Lower lobe of right lung (tissue), 2 donors: ENCODE results near the gene PRKN. TPM values are rescaled to one million over a fixed set of nuclear protein-coding genes. Genes with fewer than 3 reads are reported as not detected.

Experiments
- ATAC-seq, 2 donors: fragments of 200-7000 bp; cut with Tn5 transposase; one replicate each; pipeline ENCODE4 v1.9.1; 2020 to 2022; ENCODE audit warnings: mild to moderate bottlenecking in 2 of 2, moderate library complexity in 2 of 2
- DNase-seq: peaks from one replicate; pipeline ENCODE4 v3.0.0-alpha.2; 2020
- H3K27ac ChIP-seq: fragments of 200-600 bp; one replicate; pipeline ENCODE4 v1.8.0; 2022
- H3K27me3 ChIP-seq: fragments of 200-600 bp; one replicate; pipeline ENCODE4 v1.8.0; 2022; ENCODE audit warnings: low read depth
- H3K36me3 ChIP-seq: fragments of 200-600 bp; one replicate; pipeline ENCODE4 v1.8.0; 2022; ENCODE audit warnings: mild to moderate bottlenecking
- H3K4me1 ChIP-seq: fragments of 200-600 bp; one replicate; pipeline ENCODE4 v1.8.0; 2022
- H3K4me3 ChIP-seq: fragments of 200-600 bp; one replicate; pipeline ENCODE4 v1.8.0; 2022; ENCODE audit warnings: mild to moderate bottlenecking
- H3K9me3 ChIP-seq: fragments of 200-600 bp; one replicate; pipeline ENCODE4 v1.8.0; 2022
- CTCF ChIP-seq: fragments of 200-600 bp; IDR thresholded peaks from one replicate; pipeline ENCODE4 v1.8.0; 2022; ENCODE audit warnings: antibody characterized with exemption, mild to moderate bottlenecking
- intact Hi-C: fragments of 100-400 bp; cut with DNase I; formaldehyde crosslinking; loops from one replicate; pipeline ENCODE4 v1.11.0; 2022
- total RNA-seq: library from RNA; stranded (reverse); fragmentation: NEBNext Ultra II Directional; extraction: Animal tissue kit (Norgen Biotek cat#: 25700); gene quantifications from one replicate; pipeline ENCODE4 v1.2.1, GENCODE V29; 2021
- donor health status: DM: no; HTN: yes; CAD: no; lungs with severe emphysema.

The PRKN gene
- total RNA-seq, 1 donor from 2014 or later = 6.1 TPM

GRCh38 chr6:162306616-162307015 is 420.9 kb downstream of the PRKN start:
- Histone ChIP-seq H3K4me1 (no peaks in the 10 kb centered on the region), H3K36me3 (no peaks in the 10 kb centered on the region), H3K27ac (no peak overlapping the region), H3K9me3 (no peaks in the 10 kb centered on the region), H3K27me3 (no peaks in the 10 kb centered on the region), H3K4me3 (no peak overlapping the region)
- no peak for ATAC-seq
- DNase-seq = no peak
- no peak for TF ChIP-seq CTCF
- intact Hi-C loops = no loop called here

GRCh38 chr6:162301128-162301527 is 426.4 kb downstream of the PRKN start:
- H3K27ac ChIP-seq = no peak overlapping the region
- intact Hi-C loops = no loop called here
- H3K4me1 ChIP-seq = no peaks in the 10 kb centered on the region
- TF ChIP-seq CTCF = no peak
- no peaks in the 10 kb centered on the region for H3K27me3 ChIP-seq
- DNase-seq = no peak
- no peak overlapping the region for H3K4me3 ChIP-seq
- no peaks in the 10 kb centered on the region for H3K9me3 ChIP-seq
- H3K36me3 ChIP-seq = no peaks in the 10 kb centered on the region
- ATAC-seq = no peak

- Histone ChIP-seq H3K36me3 (no peaks in the 10 kb centered on the region), H3K4me3 (no peak overlapping the region), H3K27me3 (no peaks in the 10 kb centered on the region), H3K4me1 (no peaks in the 10 kb centered on the region), H3K9me3 (no peaks in the 10 kb centered on the region), H3K27ac (no peak overlapping the region)
- ATAC-seq (no peak), DNase-seq (no peak)
- intact Hi-C loops = no loop called here
- TF ChIP-seq CTCF = no peak
Measured at GRCh38 chr6:162294029-162294428, 433.5 kb downstream of the PRKN start.

GRCh38 chr6:162292915-162293314 is 434.7 kb downstream of the PRKN start:
- Histone ChIP-seq H3K9me3 (no peaks in the 10 kb centered on the region), H3K4me3 (no peak overlapping the region), H3K27ac (no peak overlapping the region), H3K36me3 (no peaks in the 10 kb centered on the region), H3K4me1 (no peaks in the 10 kb centered on the region), H3K27me3 (no peaks in the 10 kb centered on the region)
- intact Hi-C loops = no loop called here
- no peak for DNase-seq
- TF ChIP-seq CTCF = no peak
- ATAC-seq = no peak

- Histone ChIP-seq H3K27ac (no peak overlapping the region), H3K36me3 (no peaks in the 10 kb centered on the region), H3K4me3 (no peak overlapping the region), H3K27me3 (no peaks in the 10 kb centered on the region), H3K9me3 (no peaks in the 10 kb centered on the region), H3K4me1 (no peaks in the 10 kb centered on the region)
- intact Hi-C loops = no loop called here
- ATAC-seq (no peak), DNase-seq (no peak)
- no peak for TF ChIP-seq CTCF
Measured at GRCh38 chr6:162290846-162291465, 436.6 kb downstream of the PRKN start.

GRCh38 chr6:162289972-162290371 is 437.6 kb downstream of the PRKN start:
- no peak overlapping the region for H3K4me3 ChIP-seq
- DNase-seq = no peak
- H3K9me3 ChIP-seq = no peaks in the 10 kb centered on the region
- H3K4me1 ChIP-seq = no peaks in the 10 kb centered on the region
- H3K27me3 ChIP-seq = no peaks in the 10 kb centered on the region
- no peak for TF ChIP-seq CTCF
- ATAC-seq = no peak
- H3K36me3 ChIP-seq = no peaks in the 10 kb centered on the region
- H3K27ac ChIP-seq = no peak overlapping the region
- intact Hi-C loops = no loop called here
